ENCODE data around the gene PPP1R12B. TPM values are rescaled to one million over a fixed set of nuclear protein-coding genes. Genes with fewer than 3 reads are reported as not detected.
"Not testable (repeated sequence)": the region's sequence is repeated elsewhere in the genome, so short reads cannot be mapped to it uniquely, and the experiment has no call there.

Gene PPP1R12B
- total and polyA plus RNA-seq, 2 donors (not counting 3 experiments of a cell fraction or from before 2014, with no cell fraction given): 8.4 to 11.5 TPM

DNA sequence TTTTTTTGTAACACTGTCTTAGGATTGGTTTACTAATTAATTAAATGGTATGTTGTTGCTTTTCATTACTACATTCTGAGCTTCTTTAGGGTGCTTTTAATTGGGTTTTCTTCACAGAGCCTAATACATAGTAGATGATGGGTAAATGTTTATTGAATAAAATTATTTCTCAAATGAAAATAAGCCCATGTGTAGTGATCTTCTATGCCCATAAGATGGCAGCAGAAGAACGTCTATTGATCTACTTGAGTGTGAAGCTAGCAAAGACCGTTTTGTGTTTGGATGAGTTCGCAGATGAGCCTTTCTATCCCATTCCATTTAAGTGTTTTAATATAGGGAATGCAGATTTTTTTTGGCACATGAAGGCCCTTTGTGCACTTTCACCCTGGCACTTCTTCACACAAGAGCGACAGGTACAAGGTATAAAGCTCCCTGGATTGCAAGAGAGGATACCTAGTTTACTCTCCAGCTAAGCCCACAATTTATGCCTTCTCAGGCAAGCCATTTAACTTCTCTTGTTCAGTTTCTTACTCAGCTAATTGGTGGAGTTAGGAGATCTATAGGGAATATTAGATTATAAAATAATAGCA, 115.7 kb downstream of the PPP1R12B start:
- H3K36me3 ChIP-seq (ENCODE audit: control insufficient read depth in 2 of 2, extremely low read depth in 1 of 2, insufficient read depth in 2 of 2, low read length in 2 of 2); H2AFZ ChIP-seq (ENCODE audit: low read depth, low read length); H3K27ac ChIP-seq (ENCODE audit: insufficient read depth, low read depth, low read length); H3K9ac ChIP-seq (replicated peaks; ENCODE audit: extremely low read depth, insufficient read depth, low read length); FAIRE-seq; H3K79me2 ChIP-seq (ENCODE audit: control insufficient read depth, insufficient read depth, low read length); H3K9me3 ChIP-seq (replicated peaks; ENCODE audit: control insufficient read depth, insufficient read depth, low read length); H3K4me2 ChIP-seq (ENCODE audit: insufficient read depth, low read length); H3K27me3 ChIP-seq (ENCODE audit: control insufficient read depth in 2 of 2, insufficient read depth in 2 of 2, low read length in 2 of 2); dilution Hi-C loops (cut with MboI; ENCODE audit: extremely low pct_ligation_motif_present, low sequenced_read_pairs); POLR2A ChIA-PET; H3K4me3 ChIP-seq (replicated peaks in 1 of 3; ENCODE audit: insufficient read depth in 1 of 3, low read depth in 1 of 3, low read length in 3 of 3); H3K9me1 ChIP-seq (replicated peaks; ENCODE audit: control insufficient read depth, extremely low read depth, insufficient read depth, low read length); BruUV-seq (replicated peaks); H4K20me1 ChIP-seq (replicated peaks; ENCODE audit: control insufficient read depth, extremely low read depth, insufficient read depth, low read length): not testable (repeated sequence)
- H3K4me1 ChIP-seq (ENCODE audit: control insufficient read depth, extremely low read depth, insufficient read depth, low read length): peaks cover 18% of the 10 kb centered on the region
- CTCF ChIA-PET: interaction anchor here (0.6 to 3.1 kb wide), 20 partner anchors 35 to 255 kb away, joined by 3 to 78 read pairs (median 4); partner anchors contain the start of gene SYT2
- intact Hi-C loops (cut with micrococcal nuclease): loop anchor here (1.0 to 5.0 kb wide), 5 partner anchors 107 to 255 kb away; partner anchors contain the start of gene PPP1R12B
- DNase-seq (ENCODE audit: low read depth, low spot score): peak; percentile 28
- TF ChIP-seq, protein P1, sequence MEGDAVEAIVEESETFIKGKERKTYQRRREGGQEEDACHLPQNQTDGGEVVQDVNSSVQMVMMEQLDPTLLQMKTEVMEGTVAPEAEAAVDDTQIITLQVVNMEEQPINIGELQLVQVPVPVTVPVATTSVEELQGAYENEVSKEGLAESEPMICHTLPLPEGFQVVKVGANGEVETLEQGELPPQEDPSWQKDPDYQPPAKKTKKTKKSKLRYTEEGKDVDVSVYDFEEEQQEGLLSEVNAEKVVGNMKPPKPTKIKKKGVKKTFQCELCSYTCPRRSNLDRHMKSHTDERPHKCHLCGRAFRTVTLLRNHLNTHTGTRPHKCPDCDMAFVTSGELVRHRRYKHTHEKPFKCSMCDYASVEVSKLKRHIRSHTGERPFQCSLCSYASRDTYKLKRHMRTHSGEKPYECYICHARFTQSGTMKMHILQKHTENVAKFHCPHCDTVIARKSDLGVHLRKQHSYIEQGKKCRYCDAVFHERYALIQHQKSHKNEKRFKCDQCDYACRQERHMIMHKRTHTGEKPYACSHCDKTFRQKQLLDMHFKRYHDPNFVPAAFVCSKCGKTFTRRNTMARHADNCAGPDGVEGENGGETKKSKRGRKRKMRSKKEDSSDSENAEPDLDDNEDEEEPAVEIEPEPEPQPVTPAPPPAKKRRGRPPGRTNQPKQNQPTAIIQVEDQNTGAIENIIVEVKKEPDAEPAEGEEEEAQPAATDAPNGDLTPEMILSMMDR (IDR thresholded peaks at IDR 0.05; ENCODE audit: extremely low read depth in 1 of 2, insufficient read depth in 1 of 2, low read depth in 1 of 2, low read length in 2 of 2): peak; percentile 16 to 35

DNA sequence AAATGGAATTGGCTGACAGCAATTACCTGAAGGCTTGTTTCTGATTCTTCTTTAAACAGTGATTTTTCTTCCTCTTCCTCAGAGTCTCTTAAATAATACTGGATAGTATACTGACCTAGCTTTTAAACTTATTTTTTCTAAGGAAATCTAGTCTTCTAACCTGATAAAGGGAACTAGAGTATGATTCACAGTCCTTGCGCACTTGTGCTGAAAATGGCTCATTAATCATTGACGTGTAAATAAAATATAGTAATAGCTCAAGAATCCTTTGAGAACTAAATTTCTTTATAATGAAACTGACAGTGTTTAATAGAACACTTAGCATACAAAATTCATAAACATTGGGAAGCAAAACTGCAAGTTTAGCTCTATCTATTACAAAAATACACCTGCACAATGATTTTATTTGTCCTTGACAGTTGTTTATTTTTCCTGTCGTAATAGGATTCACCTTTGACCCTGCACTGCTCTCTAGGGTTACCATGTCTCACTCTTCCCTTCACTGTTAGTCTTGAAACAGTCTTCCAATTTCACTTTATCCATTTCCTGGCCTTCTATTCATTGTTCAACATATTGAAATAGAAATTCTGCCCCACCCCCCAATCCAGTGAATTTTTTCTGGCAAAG, 117.3 kb downstream of the PPP1R12B start:
- DNase-seq (ENCODE audit: low read depth, low spot score) (peak; percentile 47), FAIRE-seq (peak; percentile 55)
- dilution Hi-C loops (cut with MboI; ENCODE audit: extremely low pct_ligation_motif_present, low sequenced_read_pairs); H3K79me2 ChIP-seq (ENCODE audit: control insufficient read depth, insufficient read depth, low read length); H3K9me3 ChIP-seq (replicated peaks; ENCODE audit: control insufficient read depth, insufficient read depth, low read length); H3K9me1 ChIP-seq (replicated peaks; ENCODE audit: control insufficient read depth, extremely low read depth, insufficient read depth, low read length); BruUV-seq (replicated peaks); H2AFZ ChIP-seq (ENCODE audit: low read depth, low read length); H3K4me3 ChIP-seq (replicated peaks in 1 of 3; ENCODE audit: insufficient read depth in 1 of 3, low read depth in 1 of 3, low read length in 3 of 3); H3K36me3 ChIP-seq (ENCODE audit: control insufficient read depth in 2 of 2, extremely low read depth in 1 of 2, insufficient read depth in 2 of 2, low read length in 2 of 2); H3K27me3 ChIP-seq (ENCODE audit: control insufficient read depth in 2 of 2, insufficient read depth in 2 of 2, low read length in 2 of 2); POLR2A ChIA-PET; H3K9ac ChIP-seq (replicated peaks; ENCODE audit: extremely low read depth, insufficient read depth, low read length); intact Hi-C loops (cut with micrococcal nuclease); H4K20me1 ChIP-seq (replicated peaks; ENCODE audit: control insufficient read depth, extremely low read depth, insufficient read depth, low read length): not testable (repeated sequence)
- Histone ChIP-seq H3K27ac (ENCODE audit: insufficient read depth, low read depth, low read length) (peak overlapping the region; percentile 18), H3K4me2 (ENCODE audit: insufficient read depth, low read length) (peak overlapping the region; percentile 55), H3K4me1 (ENCODE audit: control insufficient read depth, extremely low read depth, insufficient read depth, low read length) (peaks cover 18% of the 10 kb centered on the region)
- CTCF ChIA-PET: interaction anchor here (0.8 to 3.1 kb wide), 6 partner anchors 10 to 254 kb away, joined by 4 to 78 read pairs (median 12); no protein-coding TSS in a partner anchor

DNA sequence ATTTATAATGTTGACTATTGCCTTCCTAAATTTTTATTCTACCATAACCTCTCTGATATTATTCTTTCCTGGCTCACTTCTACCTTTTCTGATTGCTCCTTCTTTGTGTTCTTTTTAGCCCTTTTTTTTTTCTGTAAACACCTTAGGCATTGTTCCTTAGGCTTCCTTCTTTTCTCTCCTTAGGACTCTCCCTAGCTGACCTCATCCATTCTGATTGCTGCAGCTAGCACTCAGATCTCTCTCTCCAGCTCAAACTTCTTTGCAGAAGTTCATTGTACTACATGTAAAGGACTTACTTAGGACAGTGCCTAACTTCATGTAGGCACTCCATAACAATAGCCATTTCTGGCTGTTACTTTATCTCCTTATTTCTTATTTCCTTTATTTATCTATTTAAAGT, 117.8 kb downstream of the PPP1R12B start:
- H3K9ac ChIP-seq (replicated peaks; ENCODE audit: extremely low read depth, insufficient read depth, low read length); intact Hi-C loops (cut with micrococcal nuclease); dilution Hi-C loops (cut with MboI; ENCODE audit: extremely low pct_ligation_motif_present, low sequenced_read_pairs); H3K79me2 ChIP-seq (ENCODE audit: control insufficient read depth, insufficient read depth, low read length); FAIRE-seq; H3K4me2 ChIP-seq (ENCODE audit: insufficient read depth, low read length); POLR2A ChIA-PET; BruUV-seq (replicated peaks); H4K20me1 ChIP-seq (replicated peaks; ENCODE audit: control insufficient read depth, extremely low read depth, insufficient read depth, low read length); H3K9me3 ChIP-seq (replicated peaks; ENCODE audit: control insufficient read depth, insufficient read depth, low read length); H3K4me3 ChIP-seq (replicated peaks in 1 of 3; ENCODE audit: insufficient read depth in 1 of 3, low read depth in 1 of 3, low read length in 3 of 3); H2AFZ ChIP-seq (ENCODE audit: low read depth, low read length); H3K9me1 ChIP-seq (replicated peaks; ENCODE audit: control insufficient read depth, extremely low read depth, insufficient read depth, low read length); H3K27ac ChIP-seq (ENCODE audit: insufficient read depth, low read depth, low read length); H3K36me3 ChIP-seq (ENCODE audit: control insufficient read depth in 2 of 2, extremely low read depth in 1 of 2, insufficient read depth in 2 of 2, low read length in 2 of 2); H3K27me3 ChIP-seq (ENCODE audit: control insufficient read depth in 2 of 2, insufficient read depth in 2 of 2, low read length in 2 of 2): not testable (repeated sequence)
- DNase-seq (ENCODE audit: low read depth, low spot score): peak; percentile 48
- CTCF ChIA-PET: interaction anchor here (1.2 to 3.1 kb wide), 4 partner anchors 35 to 253 kb away, joined by 4 to 78 read pairs (median 20); no protein-coding TSS in a partner anchor
- peaks cover 18% of the 10 kb centered on the region for H3K4me1 ChIP-seq (ENCODE audit: control insufficient read depth, extremely low read depth, insufficient read depth, low read length)
